ENCODE results near the gene DNAH11.
"Not testable (repeated sequence)": the region's sequence is repeated elsewhere in the genome, so short reads cannot be mapped to it uniquely, and the experiment has no call there.

DNAH11 gene

DNA sequence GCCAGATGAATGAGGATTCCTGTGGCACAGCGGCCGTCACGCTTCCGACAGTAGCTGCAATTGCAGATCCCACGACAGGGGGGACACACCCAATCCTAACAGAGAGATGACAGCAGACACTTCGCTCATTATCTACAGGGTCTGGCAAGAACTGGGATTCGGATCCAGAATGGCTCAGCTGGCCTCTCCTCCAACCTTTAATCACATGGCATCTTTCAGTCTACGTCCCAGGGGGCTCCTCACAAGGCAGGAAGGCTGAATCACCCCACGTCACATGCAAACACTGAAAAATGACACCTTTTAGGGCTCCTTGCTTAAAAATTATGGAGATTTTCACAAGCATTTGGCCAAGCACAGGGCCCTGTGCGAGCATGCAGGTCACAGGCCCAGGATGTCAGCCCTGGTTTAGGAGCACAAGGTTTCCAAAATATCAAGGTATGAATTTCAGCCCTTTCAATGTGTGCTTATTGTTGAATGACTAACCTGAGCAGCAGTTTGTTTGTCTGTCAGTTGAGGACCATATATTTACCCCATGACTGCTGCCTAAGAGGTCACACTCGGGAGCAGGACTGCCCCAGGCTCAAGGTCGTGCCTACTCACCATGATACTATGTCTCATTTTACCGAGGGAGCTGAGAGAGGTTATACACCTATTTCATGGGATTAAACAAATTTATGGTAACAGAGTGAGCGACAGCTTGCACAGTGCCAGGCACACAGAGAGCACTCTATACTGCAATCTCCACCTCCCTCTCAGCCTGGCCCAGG, 360.4 kb downstream of the DNAH11 start:
- DNase-seq: no peak

DNA sequence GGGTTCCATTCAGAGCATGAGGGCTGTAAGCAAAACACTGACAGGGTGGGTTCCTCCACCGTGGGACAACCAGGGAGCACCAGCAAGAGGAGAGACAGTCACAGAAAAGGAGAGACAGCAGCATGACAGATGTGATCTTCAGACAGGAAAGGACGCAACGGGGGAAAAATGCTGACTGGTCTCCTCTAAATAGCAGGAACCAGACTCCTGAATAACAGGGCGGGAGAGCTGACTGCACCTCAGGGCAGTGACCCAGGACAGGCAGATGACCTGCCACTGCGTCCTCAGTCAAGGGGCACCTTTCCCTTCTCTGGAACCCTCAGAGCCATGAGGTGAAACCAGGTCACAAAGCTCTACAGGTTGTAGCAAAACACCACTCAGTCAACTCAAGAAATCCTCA, 365.9 kb downstream of the DNAH11 start:
- no peak for DNase-seq

DNA sequence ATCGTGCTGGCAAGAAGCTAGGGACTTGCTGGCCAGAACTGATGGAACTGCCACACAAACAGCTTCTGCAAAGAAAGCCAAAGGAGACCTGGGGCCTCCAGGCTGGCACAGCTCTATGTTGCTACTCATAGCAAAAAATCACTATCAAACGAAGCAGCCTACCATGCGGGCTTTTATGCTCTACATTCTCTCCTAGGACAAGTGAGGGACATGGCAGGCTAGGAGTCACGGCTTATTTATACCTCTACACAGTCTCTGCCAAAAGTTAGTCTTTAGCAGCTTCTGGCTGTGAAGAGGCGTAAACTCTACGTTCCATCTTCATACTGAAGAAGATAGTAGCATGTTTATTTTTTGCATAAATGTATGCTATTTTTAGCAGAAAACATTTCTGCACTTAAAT, 367.4 kb downstream of the DNAH11 start:
- no peak for DNase-seq

DNA sequence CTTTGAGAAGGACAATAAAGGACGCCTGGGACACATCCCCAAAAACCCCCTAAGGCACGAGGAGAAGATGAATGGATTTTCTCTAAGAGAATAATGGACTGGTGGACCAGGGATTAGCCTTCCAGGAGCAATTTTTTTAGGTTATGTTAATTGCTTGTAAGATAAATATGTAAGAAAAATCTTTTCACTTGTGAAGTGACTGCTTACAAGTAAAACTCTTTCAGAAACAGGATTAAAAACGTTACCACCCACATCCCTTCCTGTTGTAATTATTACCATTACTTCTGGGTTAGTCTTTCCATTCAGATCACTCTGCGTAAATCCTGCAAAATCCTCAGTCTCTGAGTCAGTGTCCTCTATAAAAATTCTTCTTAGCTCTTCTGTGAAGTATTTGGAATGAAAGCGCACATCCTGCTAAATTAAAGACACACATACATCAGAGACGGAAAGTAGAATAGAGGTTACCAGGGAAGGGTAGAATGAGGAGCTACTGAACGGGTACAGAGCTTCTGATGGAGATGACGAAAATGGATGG, 368.6 kb downstream of the DNAH11 start:
- DNase-seq: no peak

DNA sequence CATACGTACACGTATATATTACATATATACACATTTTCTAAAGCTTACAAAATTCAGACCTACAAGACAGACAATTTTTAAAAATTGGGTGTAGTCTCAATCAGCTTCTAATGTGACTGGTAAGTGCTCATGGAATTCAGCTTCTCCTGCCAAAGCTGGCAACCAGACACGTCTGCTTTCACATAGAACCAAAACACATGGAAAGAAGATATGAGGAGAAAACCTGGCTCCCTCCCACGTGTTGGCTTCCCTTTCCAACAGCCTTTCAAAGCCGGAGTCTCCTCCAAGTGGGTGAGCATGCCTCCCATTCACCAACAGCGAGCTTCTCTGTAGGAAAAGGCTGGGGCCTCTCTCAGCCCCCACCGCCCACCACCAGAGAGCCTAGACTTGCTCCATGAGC, 369.5 kb downstream of the DNAH11 start:
- no peak for DNase-seq

DNA sequence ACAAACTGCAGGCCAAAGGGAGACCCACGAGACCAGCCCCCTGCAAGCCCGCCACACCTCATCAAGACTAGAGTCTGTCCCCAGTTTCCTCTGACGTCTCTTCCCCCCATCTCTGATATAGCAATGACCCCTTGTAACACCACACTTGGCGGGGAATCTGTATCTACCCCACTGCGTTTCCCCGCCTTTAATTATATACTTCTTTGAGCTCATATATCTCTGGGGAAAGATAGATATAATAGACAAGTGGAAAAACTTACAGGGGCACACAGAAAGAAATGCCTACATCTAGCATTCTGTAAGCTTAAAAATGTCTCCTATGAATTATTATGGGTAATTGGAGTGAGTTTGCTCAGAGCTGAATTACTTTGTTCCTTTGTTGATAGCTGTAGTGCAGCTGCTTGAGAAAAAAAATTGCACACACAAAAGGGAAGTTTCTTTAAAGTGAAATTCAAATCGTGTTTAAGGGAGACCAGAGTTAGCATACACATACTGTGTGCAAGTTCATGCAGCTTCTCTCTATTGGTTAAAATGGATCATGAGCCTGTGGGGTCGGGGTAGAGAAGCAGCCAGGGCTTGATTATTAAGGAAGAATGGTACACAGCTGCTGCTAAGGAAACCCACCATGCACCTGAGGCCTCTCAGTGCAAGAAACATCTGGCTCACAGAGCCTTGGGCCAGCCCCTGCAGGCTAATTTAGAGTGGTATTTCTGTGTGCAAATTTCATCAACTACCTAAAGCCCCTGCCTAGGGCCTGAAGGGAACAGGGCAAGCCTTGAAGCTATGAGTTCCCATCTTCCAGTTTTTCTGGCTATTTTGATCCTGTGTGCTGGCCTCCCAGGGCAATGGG, 370.3 kb downstream of the DNAH11 start:
- DNase-seq: no peak

DNA sequence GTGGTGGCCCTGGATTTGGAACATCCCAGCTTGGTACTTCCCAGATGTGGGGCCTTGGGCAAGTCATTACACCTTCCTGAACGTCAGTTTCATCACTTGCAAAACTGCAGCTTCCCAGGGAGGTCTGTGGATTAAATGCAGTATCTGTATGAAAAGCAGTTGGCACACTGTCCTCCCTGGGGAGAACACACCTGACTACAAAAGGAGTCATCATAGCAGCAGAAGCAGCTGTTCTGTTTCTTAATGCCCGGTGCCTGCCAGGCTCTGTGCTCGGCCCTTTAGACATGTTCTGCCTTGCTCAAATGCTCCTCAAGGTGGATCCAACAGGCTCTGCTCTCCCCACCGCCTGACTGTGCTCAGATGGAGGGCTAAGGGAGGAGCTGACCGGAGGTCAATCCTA, 371.8 kb downstream of the DNAH11 start:
- no peak for DNase-seq

DNA sequence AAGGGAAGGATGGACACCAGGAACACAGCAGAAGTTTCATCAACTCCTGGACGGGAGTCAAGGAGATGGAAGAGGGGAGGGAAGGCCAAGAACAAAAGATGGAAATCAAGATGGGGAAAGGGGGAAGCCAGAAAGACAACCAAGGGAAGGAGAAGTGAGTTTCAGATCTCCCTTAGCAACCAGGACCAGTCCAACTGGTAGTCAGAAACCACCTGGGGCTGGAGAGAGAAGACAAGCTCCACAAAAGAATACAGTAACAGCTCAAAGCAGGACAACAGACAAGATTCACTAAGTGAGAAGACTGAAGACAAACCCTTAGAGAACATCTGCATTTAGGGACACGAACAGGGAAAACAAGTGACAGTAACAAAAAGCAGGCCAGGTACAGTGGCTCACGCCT, 372.3 kb downstream of the DNAH11 start:
- DNase-seq: no peak

DNA sequence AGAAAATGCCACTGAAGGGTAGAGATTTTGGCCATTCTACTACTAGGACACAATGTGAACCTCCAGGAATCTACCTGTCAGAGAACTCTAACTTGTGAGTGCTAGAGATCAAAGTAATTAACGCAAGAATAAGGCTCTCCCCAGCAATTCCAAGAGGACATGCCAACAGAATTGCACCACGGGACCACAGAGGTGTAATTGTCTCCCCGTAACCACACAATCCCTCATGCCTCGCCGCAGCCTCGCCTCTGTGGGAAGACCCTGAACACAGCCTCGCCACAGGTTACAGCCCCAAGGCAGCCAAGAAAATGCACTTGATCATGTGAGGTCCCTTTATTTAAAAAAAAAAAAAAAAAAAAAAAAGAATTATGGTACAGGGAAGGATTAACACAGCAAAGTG, 373.3 kb downstream of the DNAH11 start:
- no peak for DNase-seq

DNA sequence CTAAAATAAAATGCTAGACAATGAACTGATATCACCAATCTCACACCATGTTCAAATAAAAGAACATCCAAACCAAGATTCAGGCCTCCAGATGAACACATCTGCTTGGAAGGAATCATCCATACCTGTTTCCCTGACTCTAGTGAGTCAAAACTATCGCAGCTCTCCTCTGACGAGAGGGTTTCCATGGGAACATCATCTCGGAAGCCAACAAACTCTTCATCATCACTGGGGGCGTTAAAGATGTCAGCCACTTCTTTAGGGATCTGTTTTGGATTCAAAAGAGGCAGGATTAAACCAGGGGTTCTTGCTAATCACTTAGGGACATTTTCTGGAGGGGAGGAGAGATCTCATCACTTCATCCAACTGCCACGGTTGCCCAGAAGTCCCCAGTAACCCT, 373.8 kb downstream of the DNAH11 start:
- no peak for DNase-seq

DNA sequence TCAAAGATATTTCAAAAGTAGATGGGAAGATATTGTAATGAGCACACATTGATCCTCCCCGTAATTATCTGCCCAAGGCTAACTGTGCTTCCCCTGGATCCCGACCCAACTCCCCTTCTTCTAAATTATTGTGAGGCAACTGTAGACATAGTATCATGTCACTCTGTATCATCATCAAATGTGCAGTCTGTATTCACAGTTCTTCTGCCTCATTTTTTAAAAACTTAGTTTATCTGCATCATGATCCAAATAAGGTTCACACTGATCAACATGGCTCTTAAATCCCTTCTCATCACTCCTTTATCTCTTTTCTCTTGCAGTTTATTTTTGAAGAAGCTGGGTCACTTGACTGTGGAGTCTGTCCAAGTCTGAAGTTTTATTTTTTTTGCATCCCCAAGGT, 375.4 kb downstream of the DNAH11 start:
- DNase-seq: no peak

DNA sequence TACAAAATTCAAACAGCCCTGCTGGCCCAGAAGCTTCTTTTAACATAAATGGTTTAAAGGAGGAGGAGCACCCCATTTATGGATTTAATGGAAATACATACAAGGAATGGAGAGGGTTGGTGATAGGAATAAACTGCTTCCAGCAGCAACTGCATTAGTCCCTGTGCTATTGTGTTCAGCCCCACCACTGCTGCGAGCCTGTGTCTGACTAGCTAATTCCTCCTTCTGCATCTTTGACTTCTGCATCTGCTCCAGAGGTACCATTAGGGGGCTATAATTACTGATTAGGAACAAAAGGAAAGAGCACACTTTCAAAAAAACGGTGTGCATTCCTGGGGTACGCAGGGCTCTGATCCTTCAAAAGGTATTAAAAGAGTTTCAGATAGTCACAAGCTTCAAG, 378.1 kb downstream of the DNAH11 start:
- DNase-seq: no peak

DNA sequence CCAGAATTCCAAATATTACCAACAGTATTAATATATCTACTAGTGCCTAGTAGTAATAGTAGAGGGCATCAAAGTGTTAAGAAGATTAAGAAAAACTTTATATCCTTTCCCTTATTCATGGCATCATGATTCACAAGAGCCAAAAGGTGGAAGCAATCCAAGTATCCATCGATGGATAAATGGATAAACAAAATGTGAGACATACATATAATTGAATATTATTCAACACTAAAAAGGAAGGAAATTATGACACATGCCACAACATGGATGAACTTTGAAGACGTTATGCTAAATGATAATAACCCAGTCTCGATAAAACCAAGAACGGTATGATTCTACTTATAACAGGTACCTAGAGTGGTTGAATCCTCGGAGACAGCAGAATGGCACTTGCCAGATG, 379.8 kb downstream of the DNAH11 start:
- DNase-seq: no peak

DNA sequence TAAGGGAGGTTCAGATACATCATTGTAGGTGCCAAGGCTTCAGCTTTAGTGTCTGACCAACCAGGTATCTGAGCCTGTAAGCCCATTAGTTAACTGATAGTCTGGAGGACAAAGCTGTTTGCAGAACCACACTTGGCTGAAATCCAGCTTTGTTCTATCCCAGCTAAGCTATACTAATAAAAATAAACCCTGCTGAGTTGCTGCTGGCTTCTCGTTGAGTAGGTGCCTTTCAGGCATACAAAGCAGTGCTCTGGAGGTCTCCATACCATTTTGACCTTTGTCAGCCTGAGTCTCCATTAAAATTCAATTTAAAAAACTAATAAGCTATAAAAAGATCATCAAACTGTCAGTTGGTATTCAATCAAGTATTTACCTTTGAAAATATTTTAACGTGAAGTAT, 380.8 kb downstream of the DNAH11 start:
- peak; percentile 31 for DNase-seq

DNA sequence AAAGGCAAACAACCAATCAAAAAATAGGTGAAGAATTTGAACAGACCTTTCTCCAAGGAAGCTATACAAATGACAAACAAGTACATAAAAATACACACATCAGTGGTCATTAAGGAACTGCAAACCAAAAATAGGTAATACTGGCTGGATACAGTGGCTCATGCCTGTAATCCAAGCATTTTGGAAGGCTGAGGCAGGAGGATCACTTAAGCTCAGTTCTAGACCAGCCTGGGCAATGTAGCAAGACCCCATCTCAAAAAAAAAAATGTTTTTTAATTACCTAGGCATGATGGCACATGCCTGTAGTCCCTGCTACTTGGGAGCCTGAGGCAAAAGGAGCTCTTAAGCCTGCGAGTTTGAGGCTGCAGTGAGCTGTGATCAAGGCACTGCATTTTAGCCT, 383.6 kb downstream of the DNAH11 start:
- DNase-seq: no peak

DNA sequence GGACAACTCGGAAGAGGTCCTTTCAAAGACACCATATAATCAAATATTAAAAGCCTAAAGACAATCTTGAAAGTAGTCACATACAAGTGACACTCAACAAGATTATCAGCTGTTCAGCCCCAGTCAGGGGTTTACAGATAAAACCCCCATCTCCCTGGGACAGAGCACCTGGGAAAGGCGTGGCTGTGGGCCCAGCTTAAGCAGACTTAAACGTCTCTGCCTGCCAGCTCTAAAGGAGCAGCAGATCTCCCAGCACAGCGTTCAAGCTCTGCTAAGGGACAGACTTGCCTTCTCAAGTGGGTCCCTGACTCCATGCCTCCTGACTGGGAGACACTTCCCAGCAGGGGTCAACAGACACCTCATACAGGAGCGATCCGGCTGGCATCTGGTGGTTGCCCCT, 384.9 kb downstream of the DNAH11 start:
- DNase-seq: peak; percentile 12

DNA sequence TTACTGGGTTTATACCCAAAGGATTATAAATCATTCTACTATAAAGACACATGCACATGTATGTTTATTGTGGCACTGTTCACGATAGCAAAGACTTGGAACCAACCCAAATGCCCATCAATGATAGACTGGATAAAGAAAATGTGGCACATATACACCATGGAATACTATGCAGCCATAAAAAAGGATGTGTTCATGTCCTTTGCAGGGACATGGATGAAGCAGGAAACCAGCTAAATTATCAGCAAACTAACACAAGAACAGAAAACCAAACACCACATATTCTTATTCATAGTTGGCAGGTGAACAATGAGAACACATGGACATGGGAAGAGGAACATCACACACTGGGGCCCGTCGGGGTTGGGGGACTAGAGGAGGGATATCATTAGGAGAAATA, 390.5 kb downstream of the DNAH11 start:
- DNase-seq: not testable (repeated sequence)

DNA sequence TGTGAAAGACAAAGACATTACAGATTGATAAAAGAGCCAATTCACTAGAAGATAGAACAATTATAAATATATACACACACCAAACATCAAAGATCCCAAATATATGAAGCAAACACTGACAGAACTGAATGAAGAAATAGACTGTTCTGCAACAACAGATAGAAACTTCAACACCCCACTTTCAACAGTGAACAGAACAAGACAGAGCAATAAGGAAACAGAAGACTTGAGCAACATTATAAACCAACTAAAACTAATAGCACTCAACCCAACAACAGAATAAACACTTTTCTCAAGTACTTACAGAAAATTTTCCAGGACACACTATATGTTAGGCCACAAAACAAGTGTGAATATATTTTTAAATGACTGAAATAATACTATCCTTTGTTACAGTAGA, 392.0 kb downstream of the DNAH11 start:
- DNase-seq: no peak

DNA sequence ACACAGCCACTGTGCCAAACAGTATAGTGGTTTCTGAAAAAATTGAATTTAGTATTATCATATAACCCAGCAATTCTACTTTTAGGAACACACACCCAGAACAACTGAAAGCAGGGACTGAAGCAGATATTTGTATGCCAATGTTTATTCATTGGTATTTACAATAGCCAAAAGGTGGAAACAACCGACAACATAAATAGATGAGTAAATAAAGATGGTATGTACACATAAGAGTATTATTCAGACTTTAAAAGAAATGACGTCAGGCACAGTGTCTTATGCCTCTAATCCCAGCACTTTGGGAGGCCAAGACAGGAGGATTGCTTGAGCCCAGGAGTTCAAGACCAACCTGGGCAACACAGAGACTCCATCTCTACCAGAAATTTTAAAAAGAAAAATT, 395.6 kb downstream of the DNAH11 start:
- DNase-seq: no peak

DNA sequence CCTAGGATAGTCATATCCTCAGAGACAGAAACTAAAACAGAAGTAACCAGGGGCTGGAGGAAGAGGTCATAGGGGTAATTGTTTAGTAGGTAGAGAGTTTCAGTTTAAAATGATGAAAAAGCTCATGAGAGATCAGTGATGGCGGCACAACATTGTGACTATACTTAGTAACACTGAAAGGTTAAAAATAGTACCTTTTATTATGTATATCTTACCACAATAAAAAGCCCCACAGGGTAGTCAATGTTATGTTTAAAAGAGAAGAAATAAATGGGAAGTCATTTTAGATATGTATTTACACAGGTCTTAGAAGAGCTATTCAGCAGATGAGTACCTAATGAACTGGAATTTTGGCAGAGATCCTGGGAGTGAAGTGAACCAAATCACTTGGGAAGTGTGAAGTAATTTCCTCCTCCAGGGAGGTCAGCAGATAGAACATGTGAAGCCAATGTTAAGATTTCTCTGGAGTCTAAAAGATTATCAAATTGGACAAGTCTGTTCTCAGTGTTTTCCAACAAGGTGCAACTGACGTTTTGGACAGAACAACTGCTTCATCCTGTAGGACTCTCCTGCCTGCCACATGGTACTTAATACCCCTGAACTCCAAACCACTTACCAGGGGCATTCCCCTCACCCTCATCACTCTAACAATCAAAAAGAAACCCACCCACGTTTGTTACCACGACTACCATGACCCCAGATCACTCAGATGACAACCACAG, 396.5 kb downstream of the DNAH11 start:
- no peak for DNase-seq

DNA sequence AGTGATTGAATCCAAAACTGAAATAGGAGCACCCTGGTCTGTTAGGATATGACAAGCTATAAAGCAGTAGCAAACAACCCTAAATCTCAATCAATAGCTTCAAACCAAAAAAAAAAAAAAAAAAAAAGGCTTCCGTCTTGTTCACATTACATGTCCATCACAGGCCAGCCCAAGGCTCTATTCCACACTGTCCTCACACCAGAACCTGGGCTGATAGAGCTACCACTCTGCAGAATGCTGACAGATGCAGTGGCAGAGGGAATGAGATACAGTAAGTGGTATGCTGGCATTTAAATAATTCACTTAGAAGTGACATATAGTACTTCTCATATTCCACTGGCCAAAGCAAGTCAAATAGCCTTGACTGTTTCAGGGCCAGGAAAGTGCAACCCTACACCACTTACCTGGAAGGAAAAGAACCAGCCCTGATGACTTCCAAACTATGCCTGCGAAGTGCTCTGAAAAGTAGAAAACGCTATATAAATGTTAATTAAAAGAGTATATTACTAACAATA, 397.1 kb downstream of the DNAH11 start:
- no peak for DNase-seq

DNA sequence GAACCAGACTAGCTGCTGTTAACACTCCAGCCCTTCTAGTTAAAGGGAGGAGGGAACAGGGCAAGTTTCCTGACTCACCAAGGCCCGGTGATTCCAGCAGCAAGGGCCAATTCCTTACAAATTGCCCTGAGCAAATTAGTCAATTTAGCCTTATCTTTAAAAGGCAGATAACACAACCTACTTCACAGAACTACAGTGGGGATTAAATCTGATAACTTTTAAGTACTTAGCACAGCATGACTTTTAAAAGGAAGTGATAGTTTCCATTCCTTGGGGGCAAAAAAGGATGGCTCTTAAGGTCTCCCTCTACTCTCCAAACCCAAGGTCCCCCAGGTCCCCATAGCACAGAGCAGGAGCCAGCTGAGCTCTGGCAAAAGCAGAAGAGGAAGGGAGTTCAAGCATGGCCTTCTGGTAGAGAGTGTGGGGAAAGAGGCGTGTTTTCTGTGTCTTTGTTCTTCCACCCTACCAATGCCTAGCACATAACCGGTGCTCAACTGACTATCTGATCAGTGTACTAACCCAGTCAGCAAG, 398.8 kb downstream of the DNAH11 start:
- peak; percentile 59 for DNase-seq

DNA sequence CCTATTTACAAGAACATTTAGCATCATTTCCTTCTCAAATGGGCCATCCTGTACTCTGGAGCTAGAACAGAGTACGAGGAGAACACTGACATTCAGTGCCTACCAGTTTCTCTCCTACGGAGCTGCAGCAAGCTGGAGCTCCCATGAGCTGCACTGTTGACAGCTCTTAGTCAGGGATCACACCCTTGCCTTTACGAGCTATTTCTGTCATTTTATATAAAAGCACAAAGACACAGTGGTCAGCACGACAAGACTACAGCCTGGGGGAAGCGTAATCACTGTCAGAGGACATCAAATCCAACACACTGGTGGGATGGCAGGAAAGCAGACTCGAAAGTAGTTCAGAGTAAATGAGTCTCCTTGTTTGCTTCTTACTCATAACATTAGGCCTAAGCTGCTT, 400.1 kb downstream of the DNAH11 start:
- no peak for DNase-seq
